ENCODE results near the gene TMEM167B.

TMEM167B gene

DNA sequence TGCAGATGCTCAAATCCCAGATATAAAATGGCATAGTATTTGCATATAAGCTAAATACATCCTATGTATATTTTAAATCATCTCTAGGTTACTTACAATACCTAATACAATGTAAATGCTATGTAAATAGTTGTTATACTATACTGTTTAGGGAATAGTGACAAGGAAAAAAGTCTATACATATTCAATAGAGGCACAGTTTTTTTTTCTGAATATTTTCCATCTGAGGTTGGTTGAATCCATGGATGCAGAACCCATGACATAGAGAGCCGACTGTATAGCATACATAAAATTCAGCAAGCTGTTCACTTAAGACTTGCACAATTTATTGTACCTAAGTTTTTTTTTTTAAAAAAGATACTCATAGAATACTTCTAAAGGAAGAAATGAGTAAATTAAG lies 21.3 kb upstream of the TMEM167B start:
- no peak overlapping the region for H3K4ac ChIP-seq (ENCODE audit: low read length)
- H2BK12ac ChIP-seq (ENCODE audit: low read length): no peak overlapping the region
- no peaks in the 10 kb centered on the region for H3K4me1 ChIP-seq (ENCODE audit: control insufficient read depth in 2 of 2, insufficient read depth in 1 of 2, low read depth in 1 of 2, low read length in 2 of 2)
- H3K27ac ChIP-seq (replicated peaks; ENCODE audit: low read length): no peak overlapping the region
- H3K79me1 ChIP-seq (ENCODE audit: low read depth, low read length): peaks cover 5% of the 10 kb centered on the region
- H2BK120ac ChIP-seq (ENCODE audit: low read depth, low read length): no peak overlapping the region
- H3K14ac ChIP-seq (ENCODE audit: low read length): no peak overlapping the region
- H3K9ac ChIP-seq (ENCODE audit: low read depth, low read length, poor library complexity): no peak overlapping the region
- H2AK5ac ChIP-seq (ENCODE audit: low read depth, low read length): no peak overlapping the region
- H2BK5ac ChIP-seq (ENCODE audit: low read length): no peak overlapping the region
- no peak overlapping the region for H2BK15ac ChIP-seq (ENCODE audit: low read length)
- no peak overlapping the region for H3K18ac ChIP-seq (ENCODE audit: low read length)
- H4K8ac ChIP-seq (ENCODE audit: low read depth, low read length): no peak overlapping the region
- no peak overlapping the region for H4K91ac ChIP-seq (ENCODE audit: low read depth, low read length, poor library complexity)
- no peaks in the 10 kb centered on the region for H3K27me3 ChIP-seq (ENCODE audit: control insufficient read depth in 3 of 3, insufficient read depth in 3 of 3, low read depth in 1 of 3, low read length in 3 of 3)
- H2AFZ ChIP-seq (ENCODE audit: low read length): no peak overlapping the region
- peaks cover 2 to 39% of the 10 kb centered on the region in 2 donors for H3K36me3 ChIP-seq (replicated peaks in 1 of 2; ENCODE audit: control insufficient read depth in 2 of 2, insufficient read depth in 2 of 2, low read length in 2 of 2)
- no peak overlapping the region for H3K4me2 ChIP-seq (ENCODE audit: insufficient read depth, low read length, poor library complexity, severe bottlenecking)
- H3K9me3 ChIP-seq (replicated peaks in 1 of 2; ENCODE audit: control insufficient read depth in 2 of 2, insufficient read depth in 1 of 2, low read depth in 1 of 2, low read length in 2 of 2): no peaks in the 10 kb centered on the region
- WGBS, 2 donors (ENCODE audit: extremely low coverage in 2 of 2, insufficient read length in 2 of 2, insufficient replicate concordance in 1 of 2): no CpG with 5 or more reads among the region's 1 CpG
- no peak overlapping the region for H3K4me3 ChIP-seq (ENCODE audit: low read length in 2 of 2)
- no peak for DNase-seq (ENCODE audit: low spot score)
- no peak overlapping the region for H3K23ac ChIP-seq (ENCODE audit: low read depth, low read length, poor library complexity)

DNA sequence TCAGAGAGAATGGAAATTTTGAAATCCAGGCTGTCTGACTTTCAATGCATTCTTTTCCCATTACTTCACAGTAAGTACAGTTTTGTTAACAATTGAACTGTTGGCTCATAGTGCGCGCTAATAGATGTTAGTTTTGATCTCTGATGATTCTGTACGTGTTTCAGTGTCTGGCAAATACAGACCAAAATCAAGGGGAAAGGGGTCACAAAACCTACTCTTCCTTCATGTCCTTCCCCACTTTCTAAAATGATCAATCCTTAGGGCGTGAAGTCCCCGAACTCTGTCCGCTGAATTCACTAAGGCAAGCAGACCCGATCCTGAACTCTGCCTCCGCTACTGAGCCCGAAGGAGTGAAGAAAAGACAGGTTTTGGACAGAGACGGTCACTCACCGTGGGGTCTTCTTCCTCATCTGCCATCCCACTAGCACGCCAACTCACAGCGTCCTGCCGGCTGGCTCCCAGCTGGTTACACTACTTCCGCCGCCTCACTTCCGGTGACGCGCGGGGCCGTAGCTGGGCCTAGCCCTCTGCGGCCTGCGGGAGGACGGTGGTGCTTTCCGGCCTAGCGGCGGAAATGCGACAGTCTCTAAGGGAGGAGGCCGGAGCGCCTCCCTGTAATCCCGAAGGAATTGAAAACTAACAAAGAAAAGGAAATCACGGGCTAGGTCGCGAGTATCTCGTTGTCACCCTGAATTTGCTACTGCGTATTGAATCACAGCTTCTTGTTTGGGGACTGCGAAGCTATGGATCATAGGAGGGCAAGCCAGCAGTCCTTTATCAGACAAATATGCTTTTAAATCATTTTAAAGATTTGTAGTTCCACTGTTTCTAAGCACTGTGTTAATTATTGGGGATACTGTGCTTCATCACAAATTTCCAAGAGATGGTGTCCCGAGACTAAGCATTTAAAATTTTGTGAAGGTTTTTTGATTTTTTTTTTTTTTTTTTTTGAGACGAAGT lies 14.8 kb upstream of the TMEM167B start, which contains the start of gene TAF13:
TSS of gene TAF13 (minus strand) at position 473 of the 960 bp plus-strand sequence. CDS start at position 417, 56 bp downstream.
- Histone ChIP-seq H3K9me3 (replicated peaks in 1 of 2; ENCODE audit: control insufficient read depth in 2 of 2, insufficient read depth in 1 of 2, low read depth in 1 of 2, low read length in 2 of 2) (no peaks in the 10 kb centered on the region), H2BK120ac (ENCODE audit: low read depth, low read length) (no peak within 1 kb of the TSS), H2BK15ac (ENCODE audit: low read length) (peak within 1 kb of the TSS; percentile 75), H3K4me1 (ENCODE audit: control insufficient read depth in 2 of 2, insufficient read depth in 1 of 2, low read depth in 1 of 2, low read length in 2 of 2) (peaks cover 0 to 2% of the 10 kb centered on the region in 2 donors), H3K79me1 (ENCODE audit: low read depth, low read length) (peaks cover 3% of the 10 kb centered on the region), H3K36me3 (replicated peaks in 1 of 2; ENCODE audit: control insufficient read depth in 2 of 2, insufficient read depth in 2 of 2, low read length in 2 of 2) (peaks cover 0 to 8% of the 10 kb centered on the region in 2 donors), H3K18ac (ENCODE audit: low read length) (no peak within 1 kb of the TSS), H4K91ac (ENCODE audit: low read depth, low read length, poor library complexity) (no peak within 1 kb of the TSS), H2AFZ (ENCODE audit: low read length) (peak within 1 kb of the TSS; percentile 85), H3K14ac (ENCODE audit: low read length) (no peak within 1 kb of the TSS), H2BK12ac (ENCODE audit: low read length) (peak within 1 kb of the TSS; percentile 84), H3K27ac (replicated peaks; ENCODE audit: low read length) (peak within 1 kb of the TSS; percentile 83), H3K23ac (ENCODE audit: low read depth, low read length, poor library complexity) (peak within 1 kb of the TSS; percentile 61), H3K27me3 (ENCODE audit: control insufficient read depth in 3 of 3, insufficient read depth in 3 of 3, low read depth in 1 of 3, low read length in 3 of 3) (no peaks in the 10 kb centered on the region), H2AK5ac (ENCODE audit: low read depth, low read length) (no peak within 1 kb of the TSS), H3K4me3 (ENCODE audit: low read length in 2 of 2) (peak within 1 kb of the TSS; percentile 81 to 93), H3K9ac (ENCODE audit: low read depth, low read length, poor library complexity) (peak within 1 kb of the TSS; percentile 38), H2BK5ac (ENCODE audit: low read length) (no peak within 1 kb of the TSS), H4K8ac (ENCODE audit: low read depth, low read length) (peak within 1 kb of the TSS; percentile 65), H3K4me2 (ENCODE audit: insufficient read depth, low read length, poor library complexity, severe bottlenecking) (peak within 1 kb of the TSS; percentile 52), H3K4ac (ENCODE audit: low read length) (no peak within 1 kb of the TSS)
- DNase-seq (ENCODE audit: low spot score): peak; percentile 83
- no CpG with 5 or more reads among the region's 39 CpGs for WGBS, 2 donors (ENCODE audit: extremely low coverage in 2 of 2, insufficient read length in 2 of 2, insufficient replicate concordance in 1 of 2)

DNA sequence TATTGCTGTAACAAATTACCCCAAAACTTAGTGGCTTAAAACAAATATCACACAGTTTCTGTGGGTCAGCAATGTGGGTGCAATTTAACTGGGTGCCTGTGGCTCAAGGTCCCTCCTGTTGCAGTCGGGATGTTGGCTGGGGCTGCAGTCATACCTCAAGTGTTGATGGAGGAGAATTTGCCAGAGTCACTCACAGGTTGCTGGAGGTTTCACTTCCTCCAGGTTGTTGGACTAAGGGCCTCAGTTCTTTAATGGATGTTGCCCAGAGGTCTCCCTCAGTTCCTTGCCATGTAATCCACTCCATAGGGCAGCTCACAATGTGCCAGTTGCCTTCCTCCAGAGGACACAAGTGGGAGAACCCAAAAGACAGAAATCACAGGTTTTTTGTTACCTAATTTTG lies 12.2 kb upstream of the TMEM167B start:
- Histone ChIP-seq H3K9ac (ENCODE audit: low read depth, low read length, poor library complexity) (no peak overlapping the region), H4K91ac (ENCODE audit: low read depth, low read length, poor library complexity) (no peak overlapping the region), H3K14ac (ENCODE audit: low read length) (no peak overlapping the region)

DNA sequence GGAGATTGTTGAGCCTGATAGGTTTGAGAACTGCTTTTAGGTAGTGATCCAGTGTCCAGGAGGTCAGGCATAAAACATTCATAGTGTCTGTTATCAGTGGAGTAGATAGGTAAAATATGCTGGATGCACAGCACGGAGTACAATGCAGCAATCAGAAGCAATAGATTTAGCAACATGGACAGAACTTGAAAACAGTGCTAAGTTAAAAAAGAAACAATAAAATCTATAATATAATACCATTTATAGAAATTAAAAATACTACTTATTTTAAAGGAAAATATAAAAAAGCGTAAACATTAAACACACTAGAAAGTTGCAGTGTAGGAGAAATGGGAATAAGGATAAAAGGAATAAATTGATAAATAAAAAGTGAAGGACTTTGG lies 11.3 kb upstream of the TMEM167B start:
- no peak overlapping the region for H2BK12ac ChIP-seq (ENCODE audit: low read length)
- no peak overlapping the region for H2BK15ac ChIP-seq (ENCODE audit: low read length)
- H3K9ac ChIP-seq (ENCODE audit: low read depth, low read length, poor library complexity): no peak overlapping the region
- peaks cover 0 to 14% of the 10 kb centered on the region in 2 donors for H3K4me1 ChIP-seq (ENCODE audit: control insufficient read depth in 2 of 2, insufficient read depth in 1 of 2, low read depth in 1 of 2, low read length in 2 of 2)
- no peak overlapping the region for H3K27ac ChIP-seq (replicated peaks; ENCODE audit: low read length)
- no peak overlapping the region for H4K8ac ChIP-seq (ENCODE audit: low read depth, low read length)
- no peaks in the 10 kb centered on the region for H3K9me3 ChIP-seq (replicated peaks in 1 of 2; ENCODE audit: control insufficient read depth in 2 of 2, insufficient read depth in 1 of 2, low read depth in 1 of 2, low read length in 2 of 2)
- no peaks in the 10 kb centered on the region for H3K36me3 ChIP-seq (replicated peaks in 1 of 2; ENCODE audit: control insufficient read depth in 2 of 2, insufficient read depth in 2 of 2, low read length in 2 of 2)
- H2AFZ ChIP-seq (ENCODE audit: low read length): no peak overlapping the region
- no peak overlapping the region for H4K91ac ChIP-seq (ENCODE audit: low read depth, low read length, poor library complexity)
- H3K79me1 ChIP-seq (ENCODE audit: low read depth, low read length): no peaks in the 10 kb centered on the region
- H3K14ac ChIP-seq (ENCODE audit: low read length): no peak overlapping the region
- H3K4ac ChIP-seq (ENCODE audit: low read length): no peak overlapping the region
- no peak for DNase-seq (ENCODE audit: low spot score)
- H3K27me3 ChIP-seq (ENCODE audit: control insufficient read depth in 3 of 3, insufficient read depth in 3 of 3, low read depth in 1 of 3, low read length in 3 of 3): no peaks in the 10 kb centered on the region
- no peak overlapping the region for H2BK120ac ChIP-seq (ENCODE audit: low read depth, low read length)
- H3K18ac ChIP-seq (ENCODE audit: low read length): no peak overlapping the region
- no peak overlapping the region for H3K4me3 ChIP-seq (ENCODE audit: low read length in 2 of 2)
- WGBS, 2 donors (ENCODE audit: extremely low coverage in 2 of 2, insufficient read length in 2 of 2, insufficient replicate concordance in 1 of 2): 100% methylated on average over 1 of the region's 2 CpGs; no CpG with 5 or more reads in 1 of the 2 donors
- no peak overlapping the region for H2AK5ac ChIP-seq (ENCODE audit: low read depth, low read length)
- H2BK5ac ChIP-seq (ENCODE audit: low read length): no peak overlapping the region
- no peak overlapping the region for H3K4me2 ChIP-seq (ENCODE audit: insufficient read depth, low read length, poor library complexity, severe bottlenecking)
- H3K23ac ChIP-seq (ENCODE audit: low read depth, low read length, poor library complexity): no peak overlapping the region

More for the DNA sequence above, 12.2 kb upstream of the TMEM167B start:
- H3K36me3 ChIP-seq (replicated peaks in 1 of 2; ENCODE audit: control insufficient read depth in 2 of 2, insufficient read depth in 2 of 2, low read length in 2 of 2): no peaks in the 10 kb centered on the region
- H2BK5ac ChIP-seq (ENCODE audit: low read length): no peak overlapping the region
- H2BK12ac ChIP-seq (ENCODE audit: low read length): no peak overlapping the region
- H3K4me3 ChIP-seq (ENCODE audit: low read length in 2 of 2): no peak overlapping the region
- no peak for DNase-seq (ENCODE audit: low spot score)
- no peaks in the 10 kb centered on the region for H3K27me3 ChIP-seq (ENCODE audit: control insufficient read depth in 3 of 3, insufficient read depth in 3 of 3, low read depth in 1 of 3, low read length in 3 of 3)
- H3K4ac ChIP-seq (ENCODE audit: low read length): no peak overlapping the region
- H3K23ac ChIP-seq (ENCODE audit: low read depth, low read length, poor library complexity): no peak overlapping the region
- no peaks in the 10 kb centered on the region for H3K9me3 ChIP-seq (replicated peaks in 1 of 2; ENCODE audit: control insufficient read depth in 2 of 2, insufficient read depth in 1 of 2, low read depth in 1 of 2, low read length in 2 of 2)
- H2AK5ac ChIP-seq (ENCODE audit: low read depth, low read length): no peak overlapping the region
- no peak overlapping the region for H3K27ac ChIP-seq (replicated peaks; ENCODE audit: low read length)
- no CpG with 5 or more reads among the region's 1 CpG for WGBS, 2 donors (ENCODE audit: extremely low coverage in 2 of 2, insufficient read length in 2 of 2, insufficient replicate concordance in 1 of 2)
- H2BK120ac ChIP-seq (ENCODE audit: low read depth, low read length): no peak overlapping the region
- H3K4me2 ChIP-seq (ENCODE audit: insufficient read depth, low read length, poor library complexity, severe bottlenecking): no peak overlapping the region
- peaks cover 0 to 5% of the 10 kb centered on the region in 2 donors for H3K4me1 ChIP-seq (ENCODE audit: control insufficient read depth in 2 of 2, insufficient read depth in 1 of 2, low read depth in 1 of 2, low read length in 2 of 2)
- no peak overlapping the region for H4K8ac ChIP-seq (ENCODE audit: low read depth, low read length)
- no peak overlapping the region for H2BK15ac ChIP-seq (ENCODE audit: low read length)
- H2AFZ ChIP-seq (ENCODE audit: low read length): peak overlapping the region; percentile 57
- H3K18ac ChIP-seq (ENCODE audit: low read length): no peak overlapping the region
- peaks cover 3% of the 10 kb centered on the region for H3K79me1 ChIP-seq (ENCODE audit: low read depth, low read length)

Data from neuronal stem cell (in vitro differentiated cells).